ENCODE measurements around the gene CBFA2T2. TPM values are rescaled to one million over a fixed set of nuclear protein-coding genes. Genes with fewer than 3 reads are reported as not detected.
A peak's percentile ranks its signal among the peaks of the same experiment; 100 is the strongest.

Gene CBFA2T2
- total and polyA plus RNA-seq, 10 of the 15 experiments (the other 5 are each of a cell fraction or from before 2014, with no cell fraction given): 0.61 to 8.6 (median 5.5) TPM

- peak; percentile 96 for FAIRE-seq
- H4K20me1 ChIP-seq (ENCODE audit: control insufficient read depth, insufficient read depth): peaks cover 4% of the 10 kb centered on the region; the same call in 1 of the 2 replicates
- peak within 1 kb of the TSS; percentile 99 for H3K4me2 ChIP-seq (ENCODE audit: control insufficient read depth, insufficient read depth)
- RAD21 ChIA-PET (ENCODE audit: unreplicated experiment): interaction anchor here (0.6 to 3.3 kb wide), 24 partner anchors 9 to 993 kb away, joined by 3 to 25 read pairs (median 4); partner anchors contain the start of genes C20orf203, CBFA2T2, CDK5RAP1 and PXMP4
- in situ Hi-C loops (cut with MboI): no loop called here
- H2AFZ ChIP-seq (ENCODE audit: control insufficient read depth, low read depth, low read length): peak within 1 kb of the TSS; percentile 39
- BruUV-seq (replicated peaks): no TSS peak
- CTCF ChIA-PET: interaction anchor here (0.6 to 4.1 kb wide), 25 partner anchors 8 to 272 kb away, joined by 3 to 43 read pairs (median 3); partner anchors contain the start of genes CBFA2T2, CDK5RAP1, CHMP4B and E2F1
- peak within 1 kb of the TSS; percentile 36 for H3K9ac ChIP-seq (ENCODE audit: control insufficient read depth, insufficient read depth, low read length)
- peak; percentile 80 for ATAC-seq
- POLR2A ChIA-PET: interaction anchor here (0.6 to 3.3 kb wide), 11 partner anchors 13 to 209 kb away, joined by 3 to 20 read pairs (median 4); partner anchors contain the start of genes CBFA2T2 and PXMP4
- 3% methylated on average over 50 of the region's 50 CpGs for WGBS (ENCODE audit: insufficient coverage, insufficient replicate concordance, low lambda C conversion rate, missing lambda C conversion rate)
- SMC1A ChIA-PET (ENCODE audit: uncharacterized antibody, unreplicated experiment): interaction anchor here (0.6 to 4.0 kb wide), 15 partner anchors 13 to 445 kb away, joined by 3 to 20 read pairs (median 4); partner anchors contain the start of gene CDK5RAP1
- intact Hi-C loops (cut with micrococcal nuclease; ENCODE audit: unreplicated experiment): loop anchor here (1.0 to 10.0 kb wide), 3 partner anchors 64 to 458 kb away; partner anchors contain the start of gene ZNF341
- H3K27ac ChIP-seq (ENCODE audit: control insufficient read depth, insufficient read depth): peak within 1 kb of the TSS; percentile 65
- no peaks in the 10 kb centered on the region for H3K9me3 ChIP-seq (replicated peaks; ENCODE audit: control insufficient read depth, insufficient read depth, low read length)
- peak; percentile 91 for DNase-seq (ENCODE audit: low read depth, low spot score)
- no peaks in the 10 kb centered on the region for H3K27me3 ChIP-seq (replicated peaks in 1 of 2; ENCODE audit: control insufficient read depth in 2 of 2, insufficient read depth in 2 of 2, low read length in 1 of 2)
- H3K4me3 ChIP-seq: peak within 1 kb of the TSS; percentile 75
- H3K4me1 ChIP-seq (ENCODE audit: control insufficient read depth, insufficient read depth, low read length): peaks cover 29% of the 10 kb centered on the region
- no peaks in the 10 kb centered on the region for H3K36me3 ChIP-seq (ENCODE audit: control insufficient read depth in 2 of 2, insufficient read depth in 2 of 2, low read length in 1 of 2)
- H3K79me2 ChIP-seq (ENCODE audit: control insufficient read depth, insufficient read depth, low read length): peaks cover 2% of the 10 kb centered on the region
- TF ChIP-seq CTCF (IDR thresholded peaks at IDR 0.05 in 2 of 3, conservative IDR thresholded peaks at IDR 0.05 in 1 of 3; ENCODE audit: control insufficient read depth in 2 of 3, extremely low read depth in 1 of 3, insufficient read depth in 1 of 3, low read depth in 3 of 3, low read length in 3 of 3): peak in 2 of 3 experiments; percentile 15 to 28; a peak in 2 of 6 replicates
- TF ChIP-seq SP1 (IDR thresholded peaks at IDR 0.05; ENCODE audit: low read depth, low read length): no peak
- no peak for TF ChIP-seq IRF5 (IDR thresholded peaks at IDR 0.05; ENCODE audit: borderline replicate concordance)
- TF ChIP-seq BCL11A (IDR thresholded peaks at IDR 0.05; ENCODE audit: low read depth, low read length): no peak
- no peak for TF ChIP-seq PAX8 (IDR thresholded peaks at IDR 0.05)
- no peak for TF ChIP-seq ZNF622 (IDR thresholded peaks at IDR 0.05)
- no peak for TF ChIP-seq HSF1 (IDR thresholded peaks at IDR 0.05; ENCODE audit: low read depth, low read length)
- no peak for TF ChIP-seq RBBP5 (conservative IDR thresholded peaks at IDR 0.05)
- peak; percentile 91 for TF ChIP-seq LARP7 (IDR thresholded peaks at IDR 0.05)
- TF ChIP-seq CBX5 (IDR thresholded peaks at IDR 0.05; ENCODE audit: low read depth): no peak
- no peak for TF ChIP-seq TCF12 (IDR thresholded peaks at IDR 0.05; ENCODE audit: low read depth, low read length)
- TF ChIP-seq PBX3 (IDR thresholded peaks at IDR 0.05; ENCODE audit: insufficient replicate concordance, low read depth, low read length): no peak
- TF ChIP-seq HCFC1 (IDR thresholded peaks at IDR 0.05; ENCODE audit: low read length): no peak
- TF ChIP-seq TARDBP (IDR thresholded peaks at IDR 0.05; ENCODE audit: borderline replicate concordance): no peak
- TF ChIP-seq HDAC2 (IDR thresholded peaks at IDR 0.05): no peak
- no peak for TF ChIP-seq ZNF274 (IDR thresholded peaks at IDR 0.05; ENCODE audit: insufficient read depth, insufficient read length)
Observed at GRCh38 chr20:33666293-33667244, 176.7 kb downstream of the CBFA2T2 start, which contains the start of gene ACTL10. Gene ACTL10 (plus strand): TSS chr20:33666943. CDS start chr20:33667498, 555 bp downstream.
